Nephron progenitor cell (in vitro differentiated cells): ENCODE data around the gene EN1.

Experiments
- DNase-seq: peaks from one replicate; pipeline ENCODE4 v3.0.0; 2021
- H3K27ac Mint-ChIP-seq: 2 replicates; pipeline ENCODE4 v1.8.0; 2021; ENCODE audit warnings: mild to moderate bottlenecking, moderate library complexity, mixed read lengths
- H3K27me3 Mint-ChIP-seq: 2 replicates; pipeline ENCODE4 v1.8.0; 2021; ENCODE audit warnings: mild to moderate bottlenecking, low read depth, mixed read lengths; ENCODE audit not compliant: poor library complexity
- H3K36me3 Mint-ChIP-seq: 2 replicates; pipeline ENCODE4 v1.8.0; 2021; ENCODE audit warnings: low read depth, mixed read lengths
- H3K4me1 Mint-ChIP-seq: 2 replicates; pipeline ENCODE4 v1.8.0; 2021; ENCODE audit warnings: mixed read lengths
- H3K4me3 Mint-ChIP-seq: 2 replicates; pipeline ENCODE4 v1.8.0; 2021; ENCODE audit warnings: mild to moderate bottlenecking, moderate library complexity, mixed read lengths
- H3K9me3 Mint-ChIP-seq: 2 replicates; pipeline ENCODE4 v1.8.0; 2021; ENCODE audit warnings: mild to moderate bottlenecking, moderate library complexity, mixed read lengths
- TF ChIP-seq, protein P1 (sequence below): fragments of 200-600 bp; sonication (generic); IDR thresholded peaks from 2 replicates; pipeline ENCODE4 v1.5.0; 2021; ENCODE audit warnings: antibody characterized with exemption

Gene EN1

DNA sequence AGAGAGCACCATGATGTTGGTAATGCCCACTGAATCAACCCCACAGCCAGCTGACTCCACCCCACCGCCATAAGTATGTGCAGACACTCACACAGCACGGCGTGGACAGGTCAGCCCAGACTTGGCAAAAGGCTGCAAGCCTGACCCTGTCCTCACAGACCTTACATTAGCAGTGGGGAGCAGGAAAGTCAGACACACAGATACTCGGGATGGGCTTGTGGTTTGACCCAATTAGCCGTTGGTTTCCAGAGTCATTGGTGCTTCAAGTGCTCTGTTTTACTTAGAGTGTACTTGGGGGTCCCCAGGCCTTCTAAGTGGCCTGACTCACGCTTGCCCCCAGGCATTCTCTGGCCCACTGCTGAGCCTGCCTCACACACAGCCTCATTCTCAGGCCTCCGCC, 36.7 kb downstream of the EN1 start:
- TF ChIP-seq, protein P1, sequence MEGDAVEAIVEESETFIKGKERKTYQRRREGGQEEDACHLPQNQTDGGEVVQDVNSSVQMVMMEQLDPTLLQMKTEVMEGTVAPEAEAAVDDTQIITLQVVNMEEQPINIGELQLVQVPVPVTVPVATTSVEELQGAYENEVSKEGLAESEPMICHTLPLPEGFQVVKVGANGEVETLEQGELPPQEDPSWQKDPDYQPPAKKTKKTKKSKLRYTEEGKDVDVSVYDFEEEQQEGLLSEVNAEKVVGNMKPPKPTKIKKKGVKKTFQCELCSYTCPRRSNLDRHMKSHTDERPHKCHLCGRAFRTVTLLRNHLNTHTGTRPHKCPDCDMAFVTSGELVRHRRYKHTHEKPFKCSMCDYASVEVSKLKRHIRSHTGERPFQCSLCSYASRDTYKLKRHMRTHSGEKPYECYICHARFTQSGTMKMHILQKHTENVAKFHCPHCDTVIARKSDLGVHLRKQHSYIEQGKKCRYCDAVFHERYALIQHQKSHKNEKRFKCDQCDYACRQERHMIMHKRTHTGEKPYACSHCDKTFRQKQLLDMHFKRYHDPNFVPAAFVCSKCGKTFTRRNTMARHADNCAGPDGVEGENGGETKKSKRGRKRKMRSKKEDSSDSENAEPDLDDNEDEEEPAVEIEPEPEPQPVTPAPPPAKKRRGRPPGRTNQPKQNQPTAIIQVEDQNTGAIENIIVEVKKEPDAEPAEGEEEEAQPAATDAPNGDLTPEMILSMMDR: no peak
- Mint-ChIP-seq H3K36me3 (no peaks in the 10 kb centered on the region), H3K4me3 (no peak overlapping the region), H3K27me3 (peaks cover 73% of the 10 kb centered on the region), H3K9me3 (no peaks in the 10 kb centered on the region), H3K4me1 (peaks cover 43% of the 10 kb centered on the region), H3K27ac (no peak overlapping the region)
- DNase-seq: no peak

DNA sequence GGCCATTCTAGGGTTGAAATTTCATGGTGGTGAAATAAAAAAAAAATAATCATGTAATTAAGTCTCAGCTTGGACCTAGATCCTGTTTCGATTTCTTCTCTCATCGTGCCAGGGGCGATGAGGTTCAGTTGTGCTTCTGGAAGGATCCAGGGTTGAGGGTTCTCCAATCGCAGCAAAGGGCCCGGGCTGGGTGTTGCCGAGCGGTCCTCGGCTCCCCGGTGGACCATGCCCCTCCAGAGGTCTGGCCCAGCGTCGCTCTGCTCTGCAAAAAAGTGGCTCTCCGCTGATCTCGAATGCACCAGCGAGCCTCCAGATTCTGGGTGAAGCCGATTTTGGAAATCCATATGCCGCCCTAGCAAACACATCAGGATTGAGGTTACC, 39.0 kb downstream of the EN1 start:
- peak; percentile 21 for DNase-seq
- no peaks in the 10 kb centered on the region for H3K9me3 Mint-ChIP-seq
- H3K4me3 Mint-ChIP-seq: peak overlapping the region; percentile 78
- H3K4me1 Mint-ChIP-seq: peaks cover 44% of the 10 kb centered on the region
- H3K27ac Mint-ChIP-seq: no peak overlapping the region
- TF ChIP-seq, protein P1: no peak
- H3K36me3 Mint-ChIP-seq: no peaks in the 10 kb centered on the region
- H3K27me3 Mint-ChIP-seq: peaks cover 54% of the 10 kb centered on the region

DNA sequence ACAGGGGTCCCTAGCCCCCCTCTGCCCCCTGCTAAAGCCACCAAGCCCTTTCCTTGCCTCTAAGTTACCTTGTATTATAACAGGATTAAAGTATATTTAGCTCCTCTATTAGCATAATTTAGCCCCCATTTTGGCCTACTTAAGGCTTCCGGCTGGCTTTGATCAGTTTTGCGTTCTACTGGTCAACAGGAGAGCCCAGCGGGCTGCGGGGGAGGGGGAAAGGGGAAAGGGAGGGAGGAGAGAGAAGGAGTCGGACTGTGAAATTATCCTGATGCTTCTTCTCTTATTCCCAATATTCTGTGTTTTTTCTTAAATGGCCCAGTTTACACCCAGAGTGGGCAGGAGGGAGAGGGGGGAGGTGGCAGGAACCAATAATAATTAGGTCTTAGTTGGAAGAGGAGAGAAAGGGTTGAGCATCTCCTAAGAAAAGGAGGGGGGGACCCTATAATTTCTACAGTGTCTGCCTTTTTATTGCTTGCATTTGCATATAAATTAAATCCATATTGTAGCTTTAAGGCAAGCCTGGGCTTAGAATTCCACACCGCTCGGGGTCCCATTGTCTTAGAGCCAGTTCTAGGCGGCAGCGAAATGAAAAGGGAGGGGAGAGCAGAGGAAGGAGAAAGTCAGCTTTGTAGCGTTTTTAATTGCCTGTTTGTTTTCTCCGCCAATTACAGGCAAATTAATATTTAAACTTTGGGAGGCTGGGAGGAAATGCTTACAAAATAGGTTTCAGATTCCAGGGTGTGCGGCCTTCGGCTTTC, 39.6 kb downstream of the EN1 start:
- H3K27me3 Mint-ChIP-seq: peaks cover 51% of the 10 kb centered on the region
- H3K4me1 Mint-ChIP-seq: peaks cover 45% of the 10 kb centered on the region
- no peaks in the 10 kb centered on the region for H3K9me3 Mint-ChIP-seq
- TF ChIP-seq, protein P1: no peak
- DNase-seq: peak; percentile 21
- H3K36me3 Mint-ChIP-seq: no peaks in the 10 kb centered on the region
- H3K27ac Mint-ChIP-seq: no peak overlapping the region
- peak overlapping the region; percentile 78 for H3K4me3 Mint-ChIP-seq

DNA sequence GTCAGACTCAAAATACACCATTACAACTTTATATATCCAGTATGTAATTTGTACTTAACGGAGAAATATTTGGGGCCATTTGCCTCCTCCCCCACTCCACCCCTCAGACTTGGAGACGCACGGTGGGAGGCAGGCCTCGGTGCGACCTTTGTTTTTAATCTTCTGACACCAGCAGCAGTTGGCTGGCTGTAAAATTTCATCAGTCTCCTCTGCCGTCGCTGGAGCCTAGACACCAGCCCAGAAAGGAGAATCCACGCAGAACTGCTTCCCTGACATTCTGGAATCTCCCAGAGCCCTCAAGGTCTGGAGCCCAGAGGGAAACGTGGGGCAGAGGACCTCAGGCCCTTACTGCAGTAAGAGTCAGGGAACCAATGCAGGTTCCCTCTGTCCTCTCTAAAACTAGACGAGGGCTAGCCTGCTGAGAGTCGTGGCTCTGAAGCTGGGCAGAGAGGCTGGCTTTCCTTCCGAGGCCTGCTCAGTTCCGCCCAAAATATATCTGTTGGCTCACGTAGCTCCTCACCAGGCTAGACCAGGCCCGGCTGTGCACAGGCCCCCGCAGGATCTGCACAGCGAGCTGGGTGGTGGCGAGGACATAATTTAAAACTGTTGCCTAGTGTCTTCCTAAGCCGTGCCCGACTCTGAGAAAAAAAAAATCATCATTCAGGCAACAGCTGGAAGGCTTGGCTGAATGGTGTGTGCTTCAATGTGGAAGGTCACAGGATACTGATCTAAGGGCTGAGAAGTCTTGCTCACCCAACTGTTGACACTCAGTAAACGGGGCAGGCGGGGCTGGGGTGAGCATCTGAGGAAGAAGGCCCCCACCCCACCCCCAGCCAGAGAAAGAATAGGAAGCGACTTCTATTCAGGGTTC, 40.4 kb downstream of the EN1 start:
- Mint-ChIP-seq H3K27me3 (peaks cover 45% of the 10 kb centered on the region), H3K4me1 (peaks cover 44% of the 10 kb centered on the region), H3K36me3 (no peaks in the 10 kb centered on the region), H3K4me3 (peak overlapping the region; percentile 51), H3K27ac (peak overlapping the region; percentile 22), H3K9me3 (no peaks in the 10 kb centered on the region)
- peak; percentile 27 for DNase-seq
- TF ChIP-seq, protein P1: no peak

DNA sequence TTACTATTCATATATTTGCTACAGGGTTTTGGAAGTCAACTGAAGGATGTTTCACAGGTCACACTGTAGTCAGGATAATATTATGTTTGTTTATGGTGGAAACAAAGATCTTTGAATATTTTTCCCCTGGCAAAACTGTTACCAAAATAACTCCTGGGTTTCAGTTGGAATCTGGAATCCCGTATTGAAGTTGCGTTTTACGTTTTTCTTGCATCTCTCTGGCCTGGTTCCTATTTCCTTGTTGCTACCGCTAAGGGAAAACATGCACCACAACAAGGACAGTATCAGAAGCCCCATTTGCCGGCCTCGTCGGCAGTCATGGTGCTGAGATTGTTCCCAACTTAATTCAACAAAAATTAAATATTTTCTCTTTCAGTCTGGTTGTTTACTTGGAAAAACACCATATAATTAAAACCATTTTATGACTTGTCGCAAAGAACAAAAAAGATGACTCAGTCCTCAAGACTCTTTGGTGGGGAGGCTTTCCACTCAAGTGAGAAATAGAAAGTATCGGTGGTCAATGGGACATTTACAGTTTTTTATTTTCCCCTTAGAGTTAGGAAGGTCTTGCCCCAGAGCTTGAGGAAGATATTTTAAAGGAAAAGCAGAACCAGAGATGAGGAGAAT, 42.3 kb downstream of the EN1 start:
- Mint-ChIP-seq H3K4me3 (no peak overlapping the region), H3K36me3 (no peaks in the 10 kb centered on the region), H3K27ac (no peak overlapping the region), H3K9me3 (no peaks in the 10 kb centered on the region), H3K4me1 (peaks cover 44% of the 10 kb centered on the region), H3K27me3 (peaks cover 39% of the 10 kb centered on the region)
- DNase-seq: no peak
- TF ChIP-seq, protein P1: no peak
